B cell (primary cell): ENCODE measurements around the gene ODC1.
"Not testable (repeated sequence)": the region's sequence is repeated elsewhere in the genome, so short reads cannot be mapped to it uniquely, and the experiment has no call there.

Experiments used
- CTCF ChIP-seq: fragments of 200-600 bp; IDR thresholded peaks from one replicate; pipeline ENCODE4 v1.8.0; 2022; ENCODE audit warnings: antibody characterized with exemption, mild to moderate bottlenecking
- EZH2 ChIP-seq: IDR thresholded peaks from 2 replicates; pipeline ENCODE4 v1.6.1; 2012; ENCODE audit warnings: borderline replicate concordance, low read depth, mild to moderate bottlenecking, moderate library complexity, low read length; ENCODE audit not compliant: insufficient read depth, poor library complexity, severe bottlenecking

- TF ChIP-seq CTCF, EZH2: not testable (repeated sequence)
Observed at GRCh38 chr2:10442469-10443126, 5.5 kb downstream of the ODC1 start.
